ENCODE data around the gene GHRH.

DNA sequence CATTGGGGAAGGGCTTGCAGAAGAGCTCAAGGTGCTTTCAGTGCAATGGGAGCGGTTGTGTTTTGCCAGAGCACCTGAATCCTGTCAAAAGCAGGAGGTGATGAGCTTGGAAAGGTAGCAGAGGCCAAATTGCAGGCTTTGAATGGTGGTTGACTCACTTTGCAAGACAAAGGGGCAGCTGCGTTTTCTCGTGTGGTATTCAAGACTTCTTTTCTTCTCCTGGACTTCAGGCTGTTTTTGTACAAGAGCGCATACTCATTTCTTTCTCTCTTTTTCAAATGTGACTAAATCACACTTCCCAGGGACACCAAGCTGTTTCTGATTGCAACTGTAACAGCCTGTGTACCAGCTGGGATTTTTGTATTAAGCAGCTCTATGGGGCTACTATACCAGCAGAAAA lies 32.3 kb downstream of the GHRH start:
- TF ChIP-seq POLR2A (IDR thresholded peaks at IDR 0.05) = no peak
- TF ChIP-seq, protein P1, sequence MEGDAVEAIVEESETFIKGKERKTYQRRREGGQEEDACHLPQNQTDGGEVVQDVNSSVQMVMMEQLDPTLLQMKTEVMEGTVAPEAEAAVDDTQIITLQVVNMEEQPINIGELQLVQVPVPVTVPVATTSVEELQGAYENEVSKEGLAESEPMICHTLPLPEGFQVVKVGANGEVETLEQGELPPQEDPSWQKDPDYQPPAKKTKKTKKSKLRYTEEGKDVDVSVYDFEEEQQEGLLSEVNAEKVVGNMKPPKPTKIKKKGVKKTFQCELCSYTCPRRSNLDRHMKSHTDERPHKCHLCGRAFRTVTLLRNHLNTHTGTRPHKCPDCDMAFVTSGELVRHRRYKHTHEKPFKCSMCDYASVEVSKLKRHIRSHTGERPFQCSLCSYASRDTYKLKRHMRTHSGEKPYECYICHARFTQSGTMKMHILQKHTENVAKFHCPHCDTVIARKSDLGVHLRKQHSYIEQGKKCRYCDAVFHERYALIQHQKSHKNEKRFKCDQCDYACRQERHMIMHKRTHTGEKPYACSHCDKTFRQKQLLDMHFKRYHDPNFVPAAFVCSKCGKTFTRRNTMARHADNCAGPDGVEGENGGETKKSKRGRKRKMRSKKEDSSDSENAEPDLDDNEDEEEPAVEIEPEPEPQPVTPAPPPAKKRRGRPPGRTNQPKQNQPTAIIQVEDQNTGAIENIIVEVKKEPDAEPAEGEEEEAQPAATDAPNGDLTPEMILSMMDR (IDR thresholded peaks at IDR 0.05) = no peak

All from thyroid gland (tissue), 4 donors.